Measurements from ENCODE around the gene PRODH2.

Gene PRODH2

DNA sequence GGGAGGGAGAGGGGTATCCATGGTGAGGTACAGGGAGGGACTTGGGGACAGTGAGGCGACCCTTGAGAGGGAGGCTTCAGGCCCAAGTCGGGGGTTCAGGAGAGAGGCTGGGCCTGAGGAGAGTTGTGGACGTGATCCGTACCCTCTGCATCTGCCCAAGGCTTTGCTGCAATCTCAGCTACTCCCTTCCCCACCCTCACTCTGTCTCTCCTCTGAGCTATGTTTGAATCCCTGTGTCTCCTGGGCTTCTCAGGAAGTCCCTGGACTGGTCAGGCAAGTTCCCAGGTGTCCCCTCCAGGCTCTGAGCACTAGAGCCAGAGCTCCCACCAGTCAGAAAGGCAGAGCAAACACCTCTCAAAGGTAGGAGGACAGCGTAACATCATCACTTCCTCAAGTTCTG is 62.5 kb downstream of the PRODH2 start:
- Histone ChIP-seq H3K27me3 (ENCODE audit: insufficient read depth, low read length) (no peaks in the 10 kb centered on the region), H3K4me3 (ENCODE audit: low read length) (no peak overlapping the region), H3K36me3 (ENCODE audit: insufficient read depth, low read length) (peaks cover 29% of the 10 kb centered on the region), H3K4me1 (ENCODE audit: insufficient read depth, low read length) (peaks cover 17% of the 10 kb centered on the region), H2AFZ (ENCODE audit: low read depth, low read length) (no peak overlapping the region), H3K9me3 (ENCODE audit: low read length) (no peaks in the 10 kb centered on the region)

All from neuron (in vitro differentiated cells).